Measurements from ENCODE around the gene MYOG. TPM values are rescaled to one million over a fixed set of nuclear protein-coding genes. Genes with fewer than 3 reads are reported as not detected.

Gene MYOG
- total RNA-seq, 2 experiments from 2014 or later: not detected

GRCh38 chr1:203045336-203045735, 40.5 kb downstream of the MYOG start:
- H3K36me3 Mint-ChIP-seq (ENCODE audit: low read depth): peaks cover 18% of the 10 kb centered on the region
- CTCF ChIA-PET: interaction anchor here (1.2 to 1.7 kb wide), 2 partner anchors 39 to 298 kb away, joined by 3 to 5 read pairs; no protein-coding TSS in a partner anchor
- POLR2A ChIA-PET: no interaction called here

GRCh38 chr1:203044546-203045250, 41.1 kb downstream of the MYOG start:
- TF ChIP-seq, protein P1, sequence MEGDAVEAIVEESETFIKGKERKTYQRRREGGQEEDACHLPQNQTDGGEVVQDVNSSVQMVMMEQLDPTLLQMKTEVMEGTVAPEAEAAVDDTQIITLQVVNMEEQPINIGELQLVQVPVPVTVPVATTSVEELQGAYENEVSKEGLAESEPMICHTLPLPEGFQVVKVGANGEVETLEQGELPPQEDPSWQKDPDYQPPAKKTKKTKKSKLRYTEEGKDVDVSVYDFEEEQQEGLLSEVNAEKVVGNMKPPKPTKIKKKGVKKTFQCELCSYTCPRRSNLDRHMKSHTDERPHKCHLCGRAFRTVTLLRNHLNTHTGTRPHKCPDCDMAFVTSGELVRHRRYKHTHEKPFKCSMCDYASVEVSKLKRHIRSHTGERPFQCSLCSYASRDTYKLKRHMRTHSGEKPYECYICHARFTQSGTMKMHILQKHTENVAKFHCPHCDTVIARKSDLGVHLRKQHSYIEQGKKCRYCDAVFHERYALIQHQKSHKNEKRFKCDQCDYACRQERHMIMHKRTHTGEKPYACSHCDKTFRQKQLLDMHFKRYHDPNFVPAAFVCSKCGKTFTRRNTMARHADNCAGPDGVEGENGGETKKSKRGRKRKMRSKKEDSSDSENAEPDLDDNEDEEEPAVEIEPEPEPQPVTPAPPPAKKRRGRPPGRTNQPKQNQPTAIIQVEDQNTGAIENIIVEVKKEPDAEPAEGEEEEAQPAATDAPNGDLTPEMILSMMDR (IDR thresholded peaks at IDR 0.05): no peak
- H3K27ac Mint-ChIP-seq: no peak overlapping the region
- no peak for DNase-seq

More at GRCh38 chr1:203045336-203045735, 40.5 kb downstream of the MYOG start:
- Mint-ChIP-seq H3K4me1 (ENCODE audit: low read depth) (peaks cover 2% of the 10 kb centered on the region), H3K27me3 (no peaks in the 10 kb centered on the region), H3K9me3 (no peaks in the 10 kb centered on the region), H3K27ac (no peak overlapping the region), H3K4me3 (no peak overlapping the region)
- intact Hi-C loops (cut with micrococcal nuclease): no loop called here
- ATAC-seq (no peak), DNase-seq (no peak)
- TF ChIP-seq, protein P1 (IDR thresholded peaks at IDR 0.05): no peak

GRCh38 chr1:203043830-203044545, 41.8 kb downstream of the MYOG start:
- H3K4me3 Mint-ChIP-seq: no peak overlapping the region
- H3K4me1 Mint-ChIP-seq (ENCODE audit: low read depth): peaks cover 5% of the 10 kb centered on the region
- POLR2A ChIA-PET: interaction anchor here (1.1 kb wide), 1 partner anchor 304 kb away, joined by 3 read pairs; no protein-coding TSS in a partner anchor
- ATAC-seq (no peak), DNase-seq (no peak)
- CTCF ChIA-PET: interaction anchor here (1.4 to 1.6 kb wide), 2 partner anchors 129 to 224 kb away, joined by 5 to 7 read pairs; no protein-coding TSS in a partner anchor
- H3K27me3 Mint-ChIP-seq: peaks cover 4% of the 10 kb centered on the region
- no peak overlapping the region for H3K27ac Mint-ChIP-seq
- H3K9me3 Mint-ChIP-seq: no peaks in the 10 kb centered on the region
- peaks cover 24% of the 10 kb centered on the region for H3K36me3 Mint-ChIP-seq (ENCODE audit: low read depth)
- intact Hi-C loops (cut with micrococcal nuclease): no loop called here
- TF ChIP-seq, protein P1 (IDR thresholded peaks at IDR 0.05): no peak

More at GRCh38 chr1:203044546-203045250, 41.1 kb downstream of the MYOG start:
- ChIA-PET POLR2A (no interaction called here), CTCF (interaction anchor here (1.2 to 1.6 kb wide), 3 partner anchors 128 to 299 kb away, joined by 3 to 7 read pairs (median 5); no protein-coding TSS in a partner anchor)
- Mint-ChIP-seq H3K27me3 (no peaks in the 10 kb centered on the region), H3K9me3 (no peaks in the 10 kb centered on the region), H3K36me3 (ENCODE audit: low read depth) (peaks cover 18% of the 10 kb centered on the region), H3K4me1 (ENCODE audit: low read depth) (peaks cover 2% of the 10 kb centered on the region), H3K4me3 (no peak overlapping the region)
- no peak for ATAC-seq
- intact Hi-C loops (cut with micrococcal nuclease): no loop called here

- peaks cover 4% of the 10 kb centered on the region for H3K4me1 Mint-ChIP-seq (ENCODE audit: low read depth)
- ATAC-seq (no peak), DNase-seq (peak; percentile 1)
- peaks cover 24% of the 10 kb centered on the region for H3K36me3 Mint-ChIP-seq (ENCODE audit: low read depth)
- peaks cover 4% of the 10 kb centered on the region for H3K27me3 Mint-ChIP-seq
- H3K9me3 Mint-ChIP-seq: no peaks in the 10 kb centered on the region
- TF ChIP-seq, protein P1 (IDR thresholded peaks at IDR 0.05): no peak
- H3K4me3 Mint-ChIP-seq: no peak overlapping the region
- intact Hi-C loops (cut with micrococcal nuclease): no loop called here
- ChIA-PET CTCF (interaction anchor here (1.2 to 4.5 kb wide), 6 partner anchors 11 to 227 kb away, joined by 5 to 92 read pairs (median 48); partner anchors contain the start of gene PPFIA4), POLR2A (no interaction called here)
- no peak overlapping the region for H3K27ac Mint-ChIP-seq
These were observed 44.4 kb downstream of the MYOG start for GRCh38 chr1:203041351-203041932.
